ENCODE data around the gene PLPP4.
"Not testable (repeated sequence)": the region's sequence is repeated elsewhere in the genome, so short reads cannot be mapped to it uniquely, and the experiment has no call there.

Gene PLPP4

GRCh38 chr10:120490288-120490687 lies 33.3 kb downstream of the PLPP4 start:
- peak in 1 of 2 experiments; percentile 13 for DNase-seq

- no peak for DNase-seq
These were observed 35.3 kb downstream of the PLPP4 start for GRCh38 chr10:120492346-120492745.

- DNase-seq = no peak
These were observed 36.6 kb downstream of the PLPP4 start for GRCh38 chr10:120493411-120494312.

- no peak for DNase-seq
These were observed 37.3 kb downstream of the PLPP4 start for GRCh38 chr10:120494313-120494710.

- DNase-seq = no peak
These were observed 38.4 kb downstream of the PLPP4 start for GRCh38 chr10:120495226-120496009.

GRCh38 chr10:120499883-120500282 lies 42.9 kb downstream of the PLPP4 start:
- DNase-seq = no peak

- DNase-seq = peak in 1 of 2 experiments; percentile 13
These were observed 46.7 kb downstream of the PLPP4 start for GRCh38 chr10:120503689-120504088.

GRCh38 chr10:120504227-120504626 lies 47.2 kb downstream of the PLPP4 start:
- not testable (repeated sequence) for DNase-seq

GRCh38 chr10:120505056-120505455 lies 48.0 kb downstream of the PLPP4 start:
- no peak for DNase-seq

GRCh38 chr10:120505866-120506265 lies 48.8 kb downstream of the PLPP4 start:
- no peak for DNase-seq

- DNase-seq = no peak
These were observed 49.6 kb downstream of the PLPP4 start for GRCh38 chr10:120506674-120507073.

GRCh38 chr10:120507175-120507574 lies 50.1 kb downstream of the PLPP4 start:
- no peak for DNase-seq

GRCh38 chr10:120507651-120508050 lies 50.6 kb downstream of the PLPP4 start:
- DNase-seq = no peak

GRCh38 chr10:120508393-120508792 lies 51.4 kb downstream of the PLPP4 start:
- DNase-seq = no peak

- DNase-seq = no peak
These were observed 51.9 kb downstream of the PLPP4 start for GRCh38 chr10:120508966-120509365.

GRCh38 chr10:120511165-120511564 lies 54.1 kb downstream of the PLPP4 start:
- DNase-seq = no peak

GRCh38 chr10:120513307-120513796 lies 56.3 kb downstream of the PLPP4 start:
- no peak for DNase-seq

GRCh38 chr10:120514035-120514620 lies 57.1 kb downstream of the PLPP4 start:
- DNase-seq = no peak

GRCh38 chr10:120514959-120515358 lies 57.9 kb downstream of the PLPP4 start:
- DNase-seq = no peak

- no peak for DNase-seq
These were observed 58.7 kb downstream of the PLPP4 start for GRCh38 chr10:120515741-120516140.

- no peak for DNase-seq
These were observed 59.4 kb downstream of the PLPP4 start for GRCh38 chr10:120516426-120516825.

- peak in 1 of 2 experiments; percentile 27 for DNase-seq
These were observed 60.2 kb downstream of the PLPP4 start for GRCh38 chr10:120517196-120517595.

- DNase-seq = no peak
These were observed 61.0 kb downstream of the PLPP4 start for GRCh38 chr10:120517881-120518484.
